HEK293T (cell line): ENCODE measurements around the gene ATP2B2.

Source experiments
- CTCF ChIA-PET: fragments of 350-600 bp; formaldehyde crosslinking; extraction: SDS; loops from one replicate; lab custom pipeline; 2021; ENCODE audit warnings: antibody characterized with exemption, inconsistent platforms; lab: Yijun Ruan, JAX
- POLR2A ChIA-PET: fragments of 350-600 bp; formaldehyde crosslinking; extraction: SDS; loops from one replicate; lab custom pipeline; 2020; ENCODE audit warnings: antibody characterized with exemption, inconsistent platforms; lab: Yijun Ruan, JAX
- DNase-seq: peaks from one replicate; pipeline ENCODE4 v3.0.0; 2012; ENCODE audit warnings: mixed read lengths; ENCODE audit errors: extremely low spot score
- ARNT ChIP-seq: fragments of 450-650 bp; IDR thresholded peaks from 2 replicates; pipeline ENCODE4 v1.6.1; 2017; ENCODE audit warnings: mild to moderate bottlenecking
- BHLHE40 ChIP-seq: fragments of 450-650 bp; IDR thresholded peaks from 2 replicates; pipeline ENCODE4 v1.6.1; 2016; ENCODE audit warnings: mild to moderate bottlenecking, moderate library complexity, borderline replicate concordance
- CTBP1 ChIP-seq: fragments of 450-650 bp; IDR thresholded peaks from 2 replicates; pipeline ENCODE4 v1.6.1; 2016; ENCODE audit warnings: borderline replicate concordance
- ELF4 ChIP-seq: fragments of 450-650 bp; IDR thresholded peaks from 2 replicates; pipeline ENCODE4 v1.6.1; 2017; ENCODE audit warnings: antibody characterized with exemption
- FOXA1 ChIP-seq: fragments of 450-650 bp; IDR thresholded peaks from 2 replicates; pipeline ENCODE4 v1.6.1; 2016; ENCODE audit warnings: mild to moderate bottlenecking
- FOXK2 ChIP-seq: fragments of 450-650 bp; IDR thresholded peaks from 2 replicates; pipeline ENCODE4 v1.6.1; 2016; ENCODE audit warnings: mild to moderate bottlenecking
- FOXM1 ChIP-seq: fragments of 450-650 bp; IDR thresholded peaks from 2 replicates; pipeline ENCODE4 v1.6.1; 2017; ENCODE audit warnings: mild to moderate bottlenecking, borderline replicate concordance
- HDGF ChIP-seq: fragments of 450-650 bp; IDR thresholded peaks from 2 replicates; pipeline ENCODE4 v1.6.1; 2017; ENCODE audit warnings: antibody characterized with exemption, borderline replicate concordance
- L3MBTL2 ChIP-seq: fragments of 450-650 bp; conservative IDR thresholded peaks from 2 replicates; pipeline ENCODE4 v1.6.1; 2016; ENCODE audit warnings: mild to moderate bottlenecking
- LEF1 ChIP-seq: fragments of 450-650 bp; IDR thresholded peaks from 2 replicates; pipeline ENCODE4 v1.6.1; 2017; ENCODE audit warnings: mild to moderate bottlenecking, borderline replicate concordance
- NFRKB ChIP-seq: fragments of 450-650 bp; IDR thresholded peaks from 2 replicates; pipeline ENCODE4 v1.6.1; 2016; ENCODE audit warnings: mild to moderate bottlenecking, moderate library complexity
- SP1 ChIP-seq: fragments of 450-650 bp; IDR thresholded peaks from 2 replicates; pipeline ENCODE4 v1.6.1; 2017
- SUZ12 ChIP-seq: fragments of 450-650 bp; IDR thresholded peaks from 2 replicates; pipeline ENCODE4 v1.6.1; 2016; ENCODE audit warnings: mild to moderate bottlenecking
- TARDBP ChIP-seq: fragments of 450-650 bp; IDR thresholded peaks from 2 replicates; pipeline ENCODE4 v1.6.1; 2016
- ZNF384 ChIP-seq: fragments of 450-650 bp; IDR thresholded peaks from 2 replicates; pipeline ENCODE4 v1.6.1; 2016
- TF ChIP-seq, protein P1 (sequence below): fragments of 450-650 bp; IDR thresholded peaks from 2 replicates; pipeline ENCODE4 v1.6.1; 2016

ATP2B2 gene

DNA sequence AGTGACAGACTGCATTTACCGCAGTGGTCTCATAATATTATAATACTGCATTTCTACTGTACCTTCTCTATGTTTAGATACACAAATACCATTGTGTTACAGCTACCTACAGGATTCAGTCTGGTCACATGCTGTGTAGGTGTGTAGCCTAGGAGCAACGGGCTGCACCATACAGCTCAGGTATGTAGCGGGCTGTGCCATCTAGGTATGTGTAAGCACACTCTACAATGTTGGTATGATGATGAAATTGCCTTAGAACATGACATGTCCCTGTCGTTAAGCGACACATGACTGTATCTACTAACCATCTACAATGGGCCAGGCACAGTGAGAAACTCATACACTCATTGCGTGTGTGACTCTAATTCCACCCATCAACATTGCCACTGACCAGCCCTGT lies 99.0 kb downstream of the ATP2B2 start:
- TF ChIP-seq SUZ12 (no peak), ZNF384 (no peak), FOXA1 (no peak), CTBP1 (no peak), ELF4 (no peak), HDGF (no peak), FOXM1 (no peak), L3MBTL2 (no peak), TARDBP (no peak), SP1 (no peak), FOXK2 (no peak), BHLHE40 (no peak)
- TF ChIP-seq, protein P1, sequence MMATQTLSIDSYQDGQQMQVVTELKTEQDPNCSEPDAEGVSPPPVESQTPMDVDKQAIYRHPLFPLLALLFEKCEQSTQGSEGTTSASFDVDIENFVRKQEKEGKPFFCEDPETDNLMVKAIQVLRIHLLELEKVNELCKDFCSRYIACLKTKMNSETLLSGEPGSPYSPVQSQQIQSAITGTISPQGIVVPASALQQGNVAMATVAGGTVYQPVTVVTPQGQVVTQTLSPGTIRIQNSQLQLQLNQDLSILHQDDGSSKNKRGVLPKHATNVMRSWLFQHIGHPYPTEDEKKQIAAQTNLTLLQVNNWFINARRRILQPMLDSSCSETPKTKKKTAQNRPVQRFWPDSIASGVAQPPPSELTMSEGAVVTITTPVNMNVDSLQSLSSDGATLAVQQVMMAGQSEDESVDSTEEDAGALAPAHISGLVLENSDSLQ = no peak
- POLR2A ChIA-PET = no interaction called here
- DNase-seq = no peak
- CTCF ChIA-PET = interaction anchor here (0.5 kb wide), 1 partner anchor 738 kb away, joined by 7 read pairs; no protein-coding TSS in a partner anchor

DNA sequence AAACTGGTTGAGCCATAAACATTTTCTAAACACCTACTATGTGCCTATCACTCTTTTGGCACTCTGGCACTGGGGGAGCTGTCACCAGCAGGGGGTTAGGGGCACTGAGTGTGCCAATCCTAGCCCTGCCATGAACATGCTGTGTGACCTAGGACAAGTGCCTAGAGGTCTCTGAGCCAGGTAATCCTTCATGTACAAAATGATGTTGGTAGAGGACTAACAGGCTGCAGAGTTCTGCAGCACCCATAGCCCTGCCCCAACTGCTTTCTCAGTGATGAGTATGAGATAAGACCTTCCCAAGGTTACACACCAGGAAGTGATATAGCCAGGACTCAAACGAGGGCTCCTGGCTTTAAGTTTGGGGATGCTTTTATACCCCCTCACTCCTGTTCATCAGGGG lies 99.6 kb downstream of the ATP2B2 start:
- POLR2A ChIA-PET = no interaction called here
- no peak for TF ChIP-seq ARNT
- no peak for TF ChIP-seq ELF4
- CTCF ChIA-PET = no interaction called here
- DNase-seq = no peak

DNA sequence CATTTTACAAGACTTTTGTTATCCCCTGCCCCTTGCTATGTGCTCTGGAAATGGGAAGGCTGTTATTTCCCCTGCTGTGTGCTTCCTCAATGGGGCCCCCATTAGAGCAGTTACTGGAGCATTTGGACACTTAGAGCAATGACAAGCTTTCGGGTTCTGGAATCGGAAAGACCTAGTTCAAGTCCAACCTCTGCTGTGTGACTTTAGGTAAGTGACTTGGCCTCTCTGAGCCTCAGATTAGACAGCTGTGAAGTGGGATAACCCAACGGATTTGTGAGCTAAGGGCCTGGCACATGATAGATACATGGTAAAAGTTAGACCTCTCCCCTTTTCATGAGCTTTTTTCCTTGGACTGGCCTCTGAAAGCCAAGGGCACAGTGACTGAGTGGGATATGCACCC lies 100.5 kb downstream of the ATP2B2 start:
- ChIA-PET POLR2A (no interaction called here), CTCF (no interaction called here)
- no peak for DNase-seq
- TF ChIP-seq FOXA1 (no peak), ARNT (no peak), NFRKB (no peak), FOXK2 (no peak), LEF1 (no peak), HDGF (no peak), FOXM1 (no peak), BHLHE40 (no peak), ELF4 (no peak), TARDBP (no peak), ZNF384 (no peak), CTBP1 (no peak), L3MBTL2 (no peak), SP1 (no peak), SUZ12 (no peak)
- TF ChIP-seq, protein P1 = no peak

DNA sequence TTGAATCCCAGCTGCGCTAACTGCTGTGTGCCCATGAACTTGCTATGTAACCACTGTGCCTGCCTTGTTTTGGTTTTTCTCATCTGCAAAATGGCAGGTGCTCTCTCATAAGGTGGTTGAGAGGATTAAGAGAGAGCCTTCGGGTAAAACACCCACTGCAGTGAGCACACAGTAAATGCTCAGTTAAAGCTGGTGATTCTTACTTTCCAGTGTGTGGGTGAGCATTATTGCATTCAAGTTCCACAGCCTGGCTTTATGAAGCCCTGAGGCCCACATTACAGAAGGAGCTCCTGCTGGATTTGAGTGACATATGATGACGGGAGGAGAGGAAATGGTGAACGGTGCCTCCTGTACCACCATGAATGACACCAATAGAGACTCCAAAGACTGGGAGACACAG lies 101.0 kb downstream of the ATP2B2 start:
- TF ChIP-seq ARNT (no peak), L3MBTL2 (no peak), BHLHE40 (no peak), FOXM1 (no peak)
- TF ChIP-seq, protein P1 = no peak
- ChIA-PET CTCF (no interaction called here), POLR2A (no interaction called here)
- DNase-seq = no peak

DNA sequence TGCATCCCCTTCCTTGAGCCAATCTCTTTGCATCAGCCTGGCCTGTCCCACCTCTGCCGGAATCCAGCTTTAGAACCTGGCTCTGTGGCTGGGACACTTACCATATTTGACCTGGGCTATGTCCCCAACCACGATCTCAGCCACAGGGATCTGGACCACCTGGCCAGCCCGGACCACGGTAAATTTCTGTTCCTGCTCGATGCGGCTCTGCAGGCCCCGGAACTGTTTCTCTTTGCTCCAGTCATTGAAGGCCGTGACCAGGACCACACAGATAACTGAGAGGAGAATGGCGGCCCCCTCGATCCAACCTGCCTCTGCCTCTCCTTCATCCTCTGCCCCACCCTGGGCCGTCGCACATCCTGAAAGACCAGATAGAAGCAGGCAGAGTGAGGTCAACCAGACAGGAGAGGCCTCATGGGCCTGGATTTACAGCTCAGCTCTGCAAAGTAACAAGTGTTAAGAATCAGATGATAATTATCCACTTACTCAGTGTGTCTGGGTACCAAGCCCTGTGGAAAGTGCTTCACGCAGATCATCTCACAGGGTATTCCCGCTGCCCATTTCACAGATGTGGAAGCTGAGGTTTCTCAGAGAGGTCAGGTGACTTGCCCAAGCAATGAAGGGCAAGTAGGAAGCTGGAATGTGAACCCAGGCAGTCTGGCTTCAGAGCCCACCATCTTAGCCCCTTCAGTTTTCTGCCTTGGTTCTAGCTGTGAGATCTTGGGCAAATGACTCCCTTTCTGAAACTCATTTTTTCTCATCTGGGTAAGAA lies 103.2 kb downstream of the ATP2B2 start:
- ChIA-PET CTCF (no interaction called here), POLR2A (no interaction called here)
- DNase-seq = no peak
- no peak for TF ChIP-seq L3MBTL2
- TF ChIP-seq HDGF = no peak
- no peak for TF ChIP-seq FOXK2
- no peak for TF ChIP-seq SP1
- TF ChIP-seq FOXA1 = no peak
- no peak for TF ChIP-seq ARNT
- TF ChIP-seq, protein P1 = no peak
- no peak for TF ChIP-seq ZNF384
- no peak for TF ChIP-seq NFRKB
- TF ChIP-seq LEF1 = no peak
- TF ChIP-seq CTBP1 = no peak
- no peak for TF ChIP-seq TARDBP
- no peak for TF ChIP-seq SUZ12
- no peak for TF ChIP-seq ELF4
- no peak for TF ChIP-seq BHLHE40

DNA sequence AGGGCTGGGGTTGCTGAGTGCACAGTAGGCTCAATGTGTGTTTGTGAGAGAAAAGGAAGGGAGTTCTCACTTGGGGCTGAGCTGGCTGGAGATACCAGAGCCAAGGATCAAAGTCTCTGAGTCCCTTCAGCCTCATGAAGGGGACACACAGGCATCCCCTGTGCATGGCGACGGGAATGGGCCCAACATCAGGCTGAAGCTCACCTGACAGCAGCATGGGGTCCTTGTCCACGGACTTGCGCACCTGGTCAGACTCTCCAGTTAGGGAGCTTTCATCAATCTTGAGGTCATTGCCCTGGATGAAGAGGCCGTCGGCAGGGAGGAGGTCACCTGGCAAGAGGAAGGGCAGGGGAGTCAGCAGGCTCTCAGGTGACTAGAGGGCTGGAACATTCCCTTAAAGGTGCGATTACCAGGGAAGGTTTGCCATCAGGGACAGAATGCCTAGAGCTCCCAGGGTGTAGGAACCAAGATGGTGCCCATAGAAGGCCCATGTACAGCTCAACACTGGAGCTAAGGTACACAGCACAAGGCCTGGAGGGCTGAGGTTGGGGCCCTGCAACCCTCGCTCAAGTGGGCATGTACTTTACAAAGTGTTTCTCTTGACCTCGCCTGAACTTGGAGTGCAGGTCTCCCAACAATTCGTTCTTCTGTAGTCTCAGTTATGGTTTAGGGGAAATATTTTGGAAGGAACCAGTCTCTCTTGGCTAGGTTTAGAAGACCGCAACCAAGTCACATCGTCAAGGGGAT lies 104.5 kb downstream of the ATP2B2 start:
- ChIA-PET CTCF (interaction anchor here (1.0 kb wide), 1 partner anchor 20 kb away, joined by 3 read pairs; no protein-coding TSS in a partner anchor), POLR2A (no interaction called here)
- no peak for TF ChIP-seq L3MBTL2
- TF ChIP-seq TARDBP = no peak
- TF ChIP-seq HDGF = no peak
- no peak for TF ChIP-seq ARNT
- TF ChIP-seq ELF4 = no peak
- TF ChIP-seq, protein P1 = no peak
- TF ChIP-seq CTBP1 = no peak
- TF ChIP-seq SP1 = no peak
- no peak for DNase-seq
